ENCODE results near the gene ADGRG1. TPM values are rescaled to one million over a fixed set of nuclear protein-coding genes. Genes with fewer than 3 reads are reported as not detected.

Gene ADGRG1
- total and polyA plus RNA-seq, 2 donors (not counting 1 experiment from before 2014, with no cell fraction given) = 0.20 to 0.61 TPM

GRCh38 chr16:57707331-57707730 lies 78.9 kb downstream of the ADGRG1 start:
- ChIA-PET POLR2A (interaction anchor here (0.5 kb wide), 1 partner anchor 180 kb away, joined by 4 read pairs; no protein-coding TSS in a partner anchor), CTCF (no interaction called here)
- no peak overlapping the region for H3K9ac ChIP-seq (ENCODE audit: low read length)
- no peaks in the 10 kb centered on the region for H3K27me3 ChIP-seq (replicated peaks in 1 of 4; ENCODE audit: control extremely low read depth in 1 of 4, control insufficient read depth in 3 of 4, insufficient read depth in 4 of 4, low read length in 3 of 4)
- H3K4me1 Mint-ChIP-seq = no peaks in the 10 kb centered on the region
- H3K4me3 Mint-ChIP-seq = no peak overlapping the region
- no peak overlapping the region for H3K27ac ChIP-seq (ENCODE audit: low read length in 2 of 2)
- no peak overlapping the region for H3K4me2 ChIP-seq (replicated peaks; ENCODE audit: low read depth, low read length, poor library complexity, severe bottlenecking)
- H3K4me3 ChIP-seq (ENCODE audit: control extremely low read depth in 1 of 5, extremely low read depth in 1 of 5, insufficient read depth in 1 of 5, low read depth in 2 of 5, low read length in 4 of 5) = no peak overlapping the region
- H3K9me3 ChIP-seq (ENCODE audit: control extremely low read depth in 1 of 3, control insufficient read depth in 2 of 3, insufficient read depth in 1 of 3, low read length in 2 of 3) = peaks cover 0 to 3% (median 0%) of the 10 kb centered on the region in 3 donors
- H2AFZ ChIP-seq (ENCODE audit: insufficient read depth, low read depth, low read length, poor library complexity, severe bottlenecking) = no peak overlapping the region
- H3K27me3 Mint-ChIP-seq = peaks cover 21% of the 10 kb centered on the region
- no peak overlapping the region for H3K27ac Mint-ChIP-seq
- H3K79me2 ChIP-seq (ENCODE audit: control insufficient read depth, insufficient read depth, low read length) = no peaks in the 10 kb centered on the region
- H3K9me3 Mint-ChIP-seq (ENCODE audit: insufficient read depth) = no peaks in the 10 kb centered on the region
- no peaks in the 10 kb centered on the region for H3K36me3 ChIP-seq (replicated peaks in 1 of 2; ENCODE audit: control extremely low read depth in 1 of 2, control insufficient read depth in 1 of 2, extremely low read depth in 1 of 2, insufficient read depth in 2 of 2, low read length in 1 of 2)
- H4K20me1 ChIP-seq (ENCODE audit: control insufficient read depth, insufficient read depth, low read length, poor library complexity, severe bottlenecking) = no peaks in the 10 kb centered on the region
- no peaks in the 10 kb centered on the region for H3K4me1 ChIP-seq (ENCODE audit: control insufficient read depth in 2 of 2, insufficient read depth in 2 of 2, low read length in 2 of 2)
- intact Hi-C loops (cut with micrococcal nuclease) = no loop called here
- no peak for TF ChIP-seq CTCF (IDR thresholded peaks at IDR 0.05)
- TF ChIP-seq EZH2 (IDR thresholded peaks at IDR 0.05; ENCODE audit: borderline replicate concordance, insufficient read depth, low read depth, low read length, poor library complexity, severe bottlenecking) = no peak
- 92% methylated on average over 11 of the region's 11 CpGs for WGBS (ENCODE audit: insufficient coverage)
- no peak for DNase-seq
- no peak for ATAC-seq (ENCODE audit: low read depth)

- POLR2A ChIA-PET = no interaction called here
These were observed 79.7 kb downstream of the ADGRG1 start for GRCh38 chr16:57708168-57708567.

More at GRCh38 chr16:57708168-57708567, 79.7 kb downstream of the ADGRG1 start:
- no peak overlapping the region for H2AFZ ChIP-seq (ENCODE audit: insufficient read depth, low read depth, low read length, poor library complexity, severe bottlenecking)
- H3K27ac ChIP-seq (ENCODE audit: low read length in 2 of 2) = no peak overlapping the region
- H4K20me1 ChIP-seq (ENCODE audit: control insufficient read depth, insufficient read depth, low read length, poor library complexity, severe bottlenecking) = no peaks in the 10 kb centered on the region
- Mint-ChIP-seq H3K4me1 (no peaks in the 10 kb centered on the region), H3K27ac (no peak overlapping the region), H3K27me3 (peaks cover 26% of the 10 kb centered on the region), H3K9me3 (ENCODE audit: insufficient read depth) (no peaks in the 10 kb centered on the region), H3K4me3 (no peak overlapping the region)
- no peaks in the 10 kb centered on the region for H3K36me3 ChIP-seq (replicated peaks in 1 of 2; ENCODE audit: control extremely low read depth in 1 of 2, control insufficient read depth in 1 of 2, extremely low read depth in 1 of 2, insufficient read depth in 2 of 2, low read length in 1 of 2)
- DNase-seq (no peak), ATAC-seq (ENCODE audit: low read depth) (no peak)
- CTCF ChIA-PET = no interaction called here
- TF ChIP-seq EZH2 (IDR thresholded peaks at IDR 0.05; ENCODE audit: borderline replicate concordance, insufficient read depth, low read depth, low read length, poor library complexity, severe bottlenecking) (no peak), CTCF (IDR thresholded peaks at IDR 0.05) (no peak)
- H3K9ac ChIP-seq (ENCODE audit: low read length) = no peak overlapping the region
- no peaks in the 10 kb centered on the region for H3K27me3 ChIP-seq (replicated peaks in 1 of 4; ENCODE audit: control extremely low read depth in 1 of 4, control insufficient read depth in 3 of 4, insufficient read depth in 4 of 4, low read length in 3 of 4)
- H3K4me2 ChIP-seq (replicated peaks; ENCODE audit: low read depth, low read length, poor library complexity, severe bottlenecking) = no peak overlapping the region
- H3K4me3 ChIP-seq (ENCODE audit: control extremely low read depth in 1 of 5, extremely low read depth in 1 of 5, insufficient read depth in 1 of 5, low read depth in 2 of 5, low read length in 4 of 5) = no peak overlapping the region
- H3K9me3 ChIP-seq (ENCODE audit: control extremely low read depth in 1 of 3, control insufficient read depth in 2 of 3, insufficient read depth in 1 of 3, low read length in 2 of 3) = peaks cover 0 to 3% (median 0%) of the 10 kb centered on the region in 3 donors
- no CpG with 5 or more reads among the region's 3 CpGs for WGBS (ENCODE audit: insufficient coverage)
- intact Hi-C loops (cut with micrococcal nuclease) = no loop called here
- H3K4me1 ChIP-seq (ENCODE audit: control insufficient read depth in 2 of 2, insufficient read depth in 2 of 2, low read length in 2 of 2) = no peaks in the 10 kb centered on the region
- no peaks in the 10 kb centered on the region for H3K79me2 ChIP-seq (ENCODE audit: control insufficient read depth, insufficient read depth, low read length)

Data from B cell (primary cell).